HG03378 (cell line): ENCODE results near the gene ERVH48-1.
"Not testable (repeated sequence)": the region's sequence is repeated elsewhere in the genome, so short reads cannot be mapped to it uniquely, and the experiment has no call there.

ENCODE experiments used
- ATAC-seq: cut with Tn5 transposase; IDR thresholded peaks from one replicate; pipeline ENCODE4 v1.9.1; 2021; ENCODE audit warnings: mild to moderate bottlenecking, moderate library complexity; ENCODE audit not compliant: unreplicated experiment

Gene ERVH48-1

DNA sequence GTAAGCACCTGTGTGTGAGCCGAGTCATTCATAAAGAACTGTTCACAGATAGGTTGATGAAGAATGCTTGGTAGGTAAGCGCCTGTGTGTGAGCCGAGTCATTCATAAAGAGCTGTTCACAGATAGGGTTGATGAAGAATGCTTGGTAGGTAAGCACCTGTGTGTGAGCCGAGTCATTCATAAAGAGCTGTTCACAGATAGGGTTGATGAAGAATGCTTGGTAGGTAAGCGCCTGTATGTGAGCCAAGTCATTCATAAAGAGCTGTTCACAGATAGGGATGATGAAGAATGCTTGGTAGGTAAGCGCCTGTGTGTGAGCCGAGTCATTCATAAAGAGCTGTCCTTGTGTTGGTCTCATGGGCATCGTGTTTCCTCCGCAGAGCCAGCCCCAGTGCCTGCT, 16.9 kb downstream of the ERVH48-1 start:
- not testable (repeated sequence) for ATAC-seq

DNA sequence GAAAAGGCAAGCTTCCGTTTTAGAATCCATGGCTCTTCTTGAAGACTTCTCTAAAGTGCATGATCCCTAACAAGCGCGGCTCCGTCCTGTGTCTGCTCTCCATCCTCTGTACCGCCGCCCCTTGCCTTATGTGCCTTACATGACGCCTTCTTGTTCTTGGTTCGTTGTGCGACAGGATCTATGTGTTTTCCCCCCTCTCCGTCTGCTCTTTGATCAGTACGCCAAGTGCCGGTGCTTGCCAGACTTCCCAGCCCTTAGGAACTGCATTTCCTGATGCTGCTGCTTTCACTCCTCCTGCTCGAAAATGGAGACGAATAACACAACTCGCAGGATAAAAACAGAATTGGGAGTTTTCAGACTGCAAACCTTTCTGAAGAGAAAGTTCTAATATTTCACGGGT, 19.2 kb downstream of the ERVH48-1 start:
- ATAC-seq, result no peak

DNA sequence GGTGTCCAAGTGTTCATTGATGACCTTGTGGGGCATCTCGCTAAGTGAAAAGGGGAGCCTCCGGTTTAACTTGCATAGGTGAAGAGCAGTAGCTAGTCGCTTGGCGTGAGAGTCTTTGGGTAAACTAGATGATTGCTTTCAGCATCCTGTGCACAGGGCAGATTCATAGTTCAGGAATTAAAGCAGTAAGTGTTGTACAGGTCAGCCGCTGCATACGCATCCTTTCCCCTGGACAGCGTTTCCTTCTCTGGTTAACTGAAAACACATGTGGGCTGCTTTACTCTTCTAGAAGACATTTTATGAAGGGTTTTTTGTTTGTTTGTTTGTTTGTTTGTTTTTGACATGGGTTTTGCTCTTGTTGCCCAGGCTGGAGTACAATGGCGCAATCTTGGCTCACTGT, 20.2 kb downstream of the ERVH48-1 start:
- no peak for ATAC-seq

DNA sequence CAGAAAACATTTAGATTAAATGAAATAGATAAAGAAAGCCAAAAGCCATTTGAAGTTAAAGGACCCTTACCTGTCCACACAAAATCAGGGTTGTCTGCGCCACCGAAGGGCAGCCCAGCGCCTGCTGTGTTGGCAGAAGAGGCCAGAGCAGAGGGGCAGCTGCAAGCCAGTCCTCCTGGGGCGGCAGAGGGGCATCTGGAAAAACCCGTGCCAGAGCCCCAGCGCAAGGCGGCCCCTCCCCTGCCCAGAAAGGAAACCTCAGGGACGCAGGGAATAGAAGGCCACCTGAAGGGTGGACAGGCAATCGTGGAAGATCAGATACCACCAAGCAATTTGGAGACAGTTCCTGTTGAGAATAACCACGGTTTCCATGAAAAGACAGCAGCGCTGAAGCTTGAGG, 21.6 kb downstream of the ERVH48-1 start:
- ATAC-seq, result no peak

DNA sequence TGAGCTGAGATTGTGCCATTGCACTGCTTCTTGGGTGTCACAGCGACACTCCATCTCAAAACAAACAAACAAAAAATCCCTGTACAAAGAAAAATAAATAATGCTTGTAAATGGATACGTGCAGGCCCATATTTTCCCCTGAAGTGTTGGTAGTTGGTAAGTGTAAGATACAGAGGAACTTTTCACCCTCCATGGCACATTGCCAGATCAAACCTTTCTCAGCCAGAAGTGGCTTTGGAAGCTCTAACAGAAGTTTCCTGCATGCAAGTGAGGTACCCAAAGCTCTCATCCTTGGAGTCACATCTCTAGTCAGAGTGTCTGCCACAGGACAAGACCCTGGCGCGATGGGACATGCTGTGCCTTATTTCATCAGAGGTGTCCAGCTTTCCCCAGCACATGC, 25.0 kb downstream of the ERVH48-1 start:
- ATAC-seq, result no peak

DNA sequence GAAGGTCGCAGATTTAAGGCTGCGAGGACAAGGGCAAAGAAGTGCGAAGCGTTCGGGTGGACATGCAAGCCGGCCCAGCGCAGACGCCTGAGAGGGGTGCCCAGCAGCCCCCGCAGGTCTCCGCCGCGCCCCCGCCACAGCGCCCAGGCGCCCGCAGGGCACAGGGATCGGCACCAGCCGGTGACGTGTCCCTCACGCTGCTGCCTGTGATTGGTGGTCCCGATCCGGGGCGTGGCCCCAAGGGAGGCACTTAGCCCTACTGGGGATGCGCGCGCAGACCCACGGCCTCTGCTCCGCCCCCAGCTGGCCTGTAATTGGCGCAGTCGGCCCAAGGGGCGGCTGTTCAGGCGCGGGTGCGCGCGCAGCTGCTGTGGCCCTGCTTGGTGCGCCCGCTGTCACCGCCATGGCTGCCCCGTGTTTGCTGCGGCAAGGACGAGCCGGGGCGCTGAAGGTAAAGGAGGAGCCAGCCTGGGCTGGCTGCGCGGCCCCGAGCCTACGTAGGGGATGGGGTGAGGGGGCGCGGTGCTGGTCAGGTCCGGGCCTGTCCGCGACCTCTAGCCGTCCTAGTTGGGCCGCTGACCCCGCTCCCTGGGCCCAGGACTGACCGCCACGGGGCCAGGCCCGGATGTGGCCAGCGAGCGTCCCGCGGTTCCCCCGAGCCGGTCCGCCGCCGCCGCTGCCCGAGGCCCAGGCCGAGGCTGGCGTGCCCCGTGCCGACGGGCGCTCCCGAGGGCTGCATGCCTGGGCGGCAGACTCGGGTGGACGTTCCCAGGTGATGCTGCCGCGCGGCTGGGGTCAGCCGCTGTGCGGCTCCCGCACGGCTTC, 32.3 kb downstream of the ERVH48-1 start, which contains the start of gene NDUFV3:
Gene NDUFV3 (plus strand): TSS at position 379 of the 825 bp plus-strand sequence. CDS start 25 bp downstream, at position 404.
- peak; percentile 81 for ATAC-seq

DNA sequence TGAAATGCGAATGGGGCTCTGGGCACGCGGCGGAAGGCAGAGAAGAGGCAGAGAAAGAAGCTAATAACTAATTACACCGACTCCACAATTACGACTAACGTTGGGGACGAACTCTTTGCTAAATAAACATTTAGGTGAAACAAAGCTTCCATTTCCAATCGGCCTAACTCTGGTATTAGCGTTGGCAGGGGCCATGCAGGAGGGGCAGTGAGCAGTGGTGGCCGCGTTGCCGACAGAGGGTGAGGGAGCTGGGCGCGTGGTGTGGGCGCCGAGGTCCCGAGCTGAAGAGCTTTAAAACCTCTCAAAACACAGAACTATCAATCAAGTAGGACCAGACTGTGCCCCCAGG, 32.9 kb downstream of the ERVH48-1 start:
- ATAC-seq, result no peak

DNA sequence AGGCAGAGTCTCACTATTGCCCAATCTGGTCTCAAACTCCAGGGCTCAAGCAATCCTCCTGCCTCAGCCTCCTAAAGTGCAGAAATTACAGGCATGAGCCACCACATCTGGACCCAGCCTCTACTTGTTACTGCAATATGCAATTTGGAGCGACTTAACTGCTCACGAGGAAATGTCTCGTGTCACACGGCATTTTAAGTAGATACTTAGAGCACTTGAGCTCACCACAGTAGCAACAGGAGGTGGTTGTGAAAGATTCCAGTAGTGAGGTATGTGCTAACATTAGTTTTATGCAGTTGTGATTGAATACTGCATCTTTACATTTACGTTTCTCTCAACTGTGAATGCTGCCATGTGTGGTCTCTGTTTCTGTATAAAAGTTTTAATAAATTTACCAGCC, 38.1 kb downstream of the ERVH48-1 start:
- no peak for ATAC-seq

DNA sequence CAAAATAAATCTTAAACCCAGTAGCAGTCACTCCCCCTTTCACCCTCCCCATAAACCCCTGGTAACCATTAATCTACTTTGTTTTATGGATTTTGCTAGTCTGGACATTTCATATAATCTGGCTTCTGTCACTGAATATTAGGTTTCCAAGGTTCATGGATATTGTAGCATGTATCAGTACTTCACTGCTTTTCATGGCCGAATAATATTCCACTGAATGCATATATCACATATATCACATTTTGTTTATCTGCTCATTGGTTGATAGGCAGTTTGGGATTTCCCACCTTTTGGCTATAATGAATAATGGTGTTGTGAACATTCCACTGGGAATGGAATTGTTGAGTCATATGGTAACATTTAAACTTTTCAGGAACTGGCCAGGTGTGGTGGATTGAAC, 41.5 kb downstream of the ERVH48-1 start:
- ATAC-seq, result no peak

DNA sequence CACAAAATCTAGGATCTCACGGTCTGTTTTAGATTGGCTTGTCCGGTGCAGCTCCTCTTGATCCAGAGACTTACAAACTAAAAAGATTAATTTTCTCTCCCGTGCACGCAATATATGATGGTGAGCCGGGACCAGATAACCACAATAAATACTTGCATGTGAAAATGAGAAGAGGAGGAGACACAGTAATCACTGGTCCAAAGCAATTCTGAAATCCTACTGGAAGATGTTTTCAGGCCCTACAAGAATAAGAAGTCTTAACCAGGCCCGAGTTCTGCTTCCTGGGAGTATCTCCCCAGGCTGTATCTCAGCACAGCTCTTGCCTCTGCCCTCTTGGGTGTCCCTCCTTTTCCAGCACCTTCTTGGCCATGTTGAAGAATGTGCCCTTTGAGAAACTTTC, 45.1 kb downstream of the ERVH48-1 start:
- ATAC-seq, result no peak

DNA sequence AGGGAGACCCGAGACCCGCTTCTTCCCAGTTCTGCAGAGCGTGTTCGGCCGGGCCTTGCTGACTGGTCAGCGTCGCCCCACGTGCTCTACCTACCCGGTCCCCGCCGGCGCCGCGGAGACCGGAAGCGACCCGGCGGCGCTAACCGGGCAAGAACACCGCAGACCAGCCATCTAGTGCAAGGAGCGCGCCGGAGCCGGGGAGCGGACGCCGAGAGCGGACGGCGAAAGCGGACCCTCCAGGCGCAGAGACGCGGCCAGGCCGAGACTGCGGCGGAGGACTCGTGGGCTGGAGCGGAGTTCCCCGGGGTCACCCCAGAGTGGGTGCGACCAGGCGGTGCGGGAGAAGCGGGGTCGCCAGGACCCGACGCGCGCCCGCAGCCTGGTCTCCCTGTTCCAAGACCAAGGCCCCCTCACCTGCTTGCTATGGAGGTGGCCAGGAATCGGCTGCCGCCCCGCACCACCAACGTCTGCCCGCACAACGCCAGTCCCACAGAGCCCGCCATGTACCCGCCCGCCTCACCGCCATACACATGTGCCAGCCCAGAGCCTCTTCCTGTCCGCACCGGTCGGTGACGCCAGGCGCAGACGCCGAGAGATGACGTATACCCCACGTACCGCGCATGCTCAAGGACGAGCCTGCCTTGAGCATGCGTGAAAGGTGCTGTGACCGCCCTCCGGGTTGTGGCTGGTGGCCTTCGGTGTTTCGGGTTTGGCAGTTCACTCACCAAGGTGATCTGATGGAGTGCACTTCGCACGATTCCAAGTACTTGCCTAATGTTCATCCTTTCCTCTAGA, 46.2 kb downstream of the ERVH48-1 start, which contains the start of gene WDR4:
Gene WDR4 (minus strand): TSS at position 547 of the 795 bp plus-strand sequence. CDS start 44 bp downstream, at position 503.
- ATAC-seq, result peak; percentile 83

DNA sequence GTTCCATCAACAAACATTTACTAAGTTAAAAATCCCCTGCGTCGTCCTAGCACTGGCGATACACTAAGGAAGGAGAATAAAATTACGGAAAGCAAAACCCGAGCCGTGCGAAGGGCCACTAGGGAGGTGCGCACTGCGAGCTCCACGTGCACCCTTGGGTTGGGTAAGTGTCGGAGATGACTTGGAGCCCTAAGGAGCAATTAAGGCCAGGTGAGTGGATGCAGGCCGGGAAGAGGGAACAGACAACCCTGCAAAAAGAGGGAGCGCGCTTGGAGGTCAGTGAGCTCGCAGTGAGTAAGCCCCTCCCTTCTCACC, 46.8 kb downstream of the ERVH48-1 start:
- ATAC-seq, result no peak

DNA sequence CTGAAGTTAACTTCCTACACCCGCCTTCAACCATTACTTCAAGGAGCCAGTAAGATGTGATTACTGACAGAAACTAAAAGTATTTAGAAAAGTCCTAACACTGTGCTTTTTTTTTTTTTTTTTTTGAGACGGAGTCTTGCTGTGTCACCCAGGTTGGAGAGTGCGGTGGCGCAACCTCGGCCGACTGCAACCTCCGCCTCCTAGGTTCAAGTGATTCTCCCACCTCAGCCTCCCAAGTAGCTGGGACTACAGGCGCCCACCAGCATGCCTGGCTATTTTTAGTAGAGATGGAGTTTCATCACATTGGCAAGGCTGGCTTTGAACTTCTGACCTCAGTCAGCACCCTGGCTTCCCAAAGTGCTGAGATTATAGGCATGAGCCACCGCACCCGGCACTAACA, 49.6 kb downstream of the ERVH48-1 start:
- not testable (repeated sequence) for ATAC-seq

DNA sequence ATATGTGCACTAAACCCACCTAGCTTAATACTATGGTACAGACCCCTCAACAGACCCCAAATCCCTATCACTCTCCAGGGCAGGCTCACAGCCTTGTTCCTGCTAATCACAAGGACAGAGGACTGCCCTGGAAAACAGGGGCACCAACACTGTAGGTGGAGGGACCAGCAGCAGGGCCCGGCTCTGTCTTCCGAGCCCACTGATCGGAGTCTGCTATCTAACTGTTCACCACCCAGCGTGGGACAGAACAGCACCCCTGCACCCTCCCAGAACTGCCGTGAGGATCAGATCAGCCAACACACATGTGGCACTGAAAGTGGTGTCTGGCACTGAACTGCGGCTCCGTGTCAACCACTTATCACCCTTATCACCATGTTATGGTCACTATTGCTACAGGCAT, 52.3 kb downstream of the ERVH48-1 start:
- ATAC-seq, result no peak

DNA sequence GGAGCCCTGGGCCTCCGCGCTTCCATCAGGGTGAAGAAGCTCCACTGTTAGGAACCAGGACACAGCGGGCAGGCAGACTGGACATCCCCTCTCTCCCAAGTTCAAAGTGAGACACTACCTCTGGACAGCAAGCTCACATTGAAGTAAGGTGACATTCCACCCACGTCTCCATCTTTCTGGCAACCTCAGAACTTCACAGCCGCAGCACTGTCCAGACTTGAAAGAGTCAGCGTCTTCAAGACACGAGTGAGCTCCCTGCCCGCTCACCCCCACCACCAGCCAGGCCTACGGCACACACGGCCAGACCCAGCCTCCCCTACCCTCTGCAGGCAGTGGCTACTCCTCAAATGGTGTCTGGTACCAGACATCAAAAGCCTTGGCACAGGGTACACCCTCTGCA, 57.2 kb downstream of the ERVH48-1 start:
- no peak for ATAC-seq
